Erythroblast (primary cell): ENCODE results near the gene MRPS15.

Source experiments
- GATA1 ChIP-seq: IDR thresholded peaks from 2 replicates; pipeline ENCODE4 v1.6.1; 2011; ENCODE audit warnings: low read depth, mild to moderate bottlenecking, control low read depth, low read length, moderate library complexity
- POLR2A ChIP-seq: IDR thresholded peaks from 2 replicates; pipeline ENCODE4 v1.6.1; 2011; ENCODE audit warnings: mild to moderate bottlenecking, low read length

GRCh38 chr1:36484099-36484498 lies 19.9 kb upstream of the MRPS15 start:
- TF ChIP-seq POLR2A = no peak
- TF ChIP-seq GATA1 = no peak
